HG03097 (cell line): ENCODE measurements around the gene CPZ.
"Not testable (repeated sequence)": the region's sequence is repeated elsewhere in the genome, so short reads cannot be mapped to it uniquely, and the experiment has no call there.

Experiments
- ATAC-seq: cut with Tn5 transposase; IDR thresholded peaks from one replicate; pipeline ENCODE4 v1.9.1; 2021; ENCODE audit not compliant: unreplicated experiment, low FRiP score

Gene CPZ

DNA sequence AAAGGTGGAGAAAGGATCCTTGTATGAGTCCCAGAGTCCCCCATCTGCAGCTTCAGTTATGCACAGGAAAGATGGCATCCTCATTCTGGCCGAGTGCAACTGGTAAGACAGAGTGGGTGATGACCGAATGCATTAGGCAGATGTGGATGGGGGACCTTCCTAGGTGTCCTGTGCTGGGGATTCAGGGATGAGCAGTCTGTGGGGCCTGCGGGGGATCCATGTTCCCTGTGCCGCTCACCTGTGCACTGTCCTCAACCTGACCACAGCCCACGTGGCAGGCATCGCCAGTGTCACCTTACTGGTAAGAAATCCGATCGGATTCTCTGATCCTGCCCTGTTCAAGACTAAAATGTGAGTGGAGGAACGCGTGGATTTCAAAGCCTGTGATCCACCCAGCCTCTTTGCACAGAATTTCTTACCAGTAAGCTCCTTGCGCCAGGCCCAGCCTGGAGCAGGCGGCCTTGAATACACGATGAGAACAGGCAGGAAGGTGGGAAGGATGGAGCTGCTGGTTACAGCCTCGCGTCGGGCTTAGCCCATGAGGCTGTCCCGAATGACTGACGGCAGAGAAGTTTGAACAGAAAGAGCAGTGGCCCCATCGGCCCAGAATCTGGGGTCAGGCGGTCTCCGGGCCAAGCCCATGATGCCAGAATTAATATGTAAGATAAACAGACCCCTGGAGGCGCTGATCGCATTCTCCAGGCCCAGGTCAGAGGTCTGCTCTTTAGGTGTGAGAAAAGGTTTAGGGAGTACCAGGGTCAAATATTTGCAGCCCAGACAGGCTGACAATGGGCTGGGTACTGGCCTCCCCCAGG, 56.5 kb downstream of the CPZ start:
- ATAC-seq = no peak

DNA sequence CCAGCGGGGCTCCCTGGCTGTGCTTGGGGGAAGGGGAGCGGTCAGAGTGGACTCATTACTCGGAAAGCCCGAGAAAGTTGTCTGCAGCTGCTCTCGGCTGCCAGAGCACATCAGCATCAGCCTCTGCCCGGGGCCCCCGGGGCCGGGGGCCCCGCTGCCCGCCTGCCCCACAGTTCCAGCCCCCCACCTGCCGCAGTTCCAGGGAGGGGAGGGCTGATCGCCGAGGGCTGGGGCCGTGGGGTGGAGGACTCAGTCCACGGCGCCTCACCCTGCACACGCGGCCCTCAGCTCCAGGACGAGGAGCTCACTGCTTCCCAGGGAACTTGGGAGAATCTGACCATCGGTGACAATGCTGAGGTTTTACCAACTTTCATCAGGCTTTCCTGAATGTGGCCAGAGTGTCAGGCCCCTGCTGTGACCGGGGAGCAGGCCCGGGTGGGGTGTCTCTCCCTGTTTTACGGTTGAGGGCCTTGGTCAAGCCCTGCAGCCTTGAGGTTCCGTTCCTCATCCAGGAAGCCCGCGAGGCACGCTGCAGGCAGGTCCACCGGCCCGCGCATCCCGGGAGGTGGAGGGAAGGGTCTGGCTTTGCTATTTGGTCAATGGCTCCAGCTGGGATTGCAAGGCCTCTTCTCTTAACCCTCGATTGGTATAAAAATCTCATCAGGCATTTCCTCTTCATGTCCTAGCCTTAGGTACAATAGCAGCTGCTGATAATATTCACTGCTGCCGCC, 57.2 kb downstream of the CPZ start:
- no peak for ATAC-seq

DNA sequence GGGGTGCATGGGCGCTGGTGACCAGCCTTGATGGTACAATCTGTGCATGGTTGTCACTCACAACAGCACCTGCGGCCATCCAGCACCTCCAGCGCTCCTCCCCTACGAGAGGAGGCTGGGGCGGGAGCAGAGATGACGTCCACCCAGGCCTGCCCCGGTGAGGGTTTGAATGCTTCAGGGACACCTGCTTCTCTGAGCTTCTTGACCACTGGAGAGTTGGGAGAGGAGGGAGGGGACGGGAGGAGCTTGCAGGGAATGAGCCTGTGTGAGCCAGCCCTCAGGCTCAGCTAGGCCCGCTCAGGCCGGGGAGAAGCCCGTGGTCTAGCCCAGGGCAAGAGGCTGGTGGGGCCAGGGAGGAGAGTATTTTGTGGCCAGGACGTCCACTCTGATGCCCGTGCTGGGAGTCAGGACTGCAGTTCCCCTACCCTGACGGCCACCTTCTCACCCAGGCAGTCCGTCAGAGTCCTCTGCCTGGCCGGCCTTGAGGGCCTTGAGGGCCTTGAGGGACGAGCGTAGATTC, 59.2 kb downstream of the CPZ start:
- no peak for ATAC-seq

DNA sequence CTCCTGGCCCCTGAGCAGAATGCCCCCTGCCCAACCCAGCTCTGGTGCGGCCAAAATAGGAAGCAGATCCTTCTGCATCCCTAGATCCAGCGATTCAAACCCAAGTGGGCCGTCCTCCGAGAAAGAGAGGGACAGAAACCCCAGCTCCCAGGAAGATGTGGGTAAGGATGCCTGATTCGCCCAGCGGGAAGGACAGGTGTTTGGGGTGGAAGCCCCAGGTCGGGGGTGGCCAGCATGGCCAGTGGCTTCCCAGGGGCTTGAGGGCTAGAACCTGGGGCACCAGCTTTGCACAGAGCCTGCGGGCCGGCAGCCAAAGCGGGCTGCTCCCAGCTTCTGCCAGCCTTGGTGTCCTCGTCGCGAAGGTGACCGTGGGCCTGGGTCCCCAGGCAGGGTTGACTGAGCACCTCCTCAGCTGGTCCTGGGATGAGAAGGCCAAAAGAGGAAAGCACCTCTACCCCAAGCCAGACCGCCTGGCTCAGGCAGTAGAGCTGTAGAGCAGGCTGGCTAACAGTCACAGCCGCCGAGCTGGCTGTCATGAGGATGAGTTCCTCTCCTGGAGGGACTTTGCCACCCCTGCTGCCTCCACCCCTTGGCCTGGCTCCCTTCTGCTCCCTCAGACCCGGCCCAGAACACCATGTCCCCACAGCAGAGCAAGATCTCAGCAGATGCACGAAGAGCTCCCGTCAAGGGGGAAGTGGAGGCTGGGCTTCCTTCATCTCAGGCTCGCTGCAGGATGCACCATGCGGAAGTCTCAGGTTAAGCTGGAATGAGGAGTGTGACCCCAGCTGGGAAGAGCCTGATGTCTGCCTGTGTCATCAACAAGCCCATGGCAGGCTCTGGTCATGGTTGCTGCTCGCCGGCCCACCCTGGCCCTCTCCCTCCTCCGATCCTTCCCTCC, 59.9 kb downstream of the CPZ start:
- no peak for ATAC-seq

DNA sequence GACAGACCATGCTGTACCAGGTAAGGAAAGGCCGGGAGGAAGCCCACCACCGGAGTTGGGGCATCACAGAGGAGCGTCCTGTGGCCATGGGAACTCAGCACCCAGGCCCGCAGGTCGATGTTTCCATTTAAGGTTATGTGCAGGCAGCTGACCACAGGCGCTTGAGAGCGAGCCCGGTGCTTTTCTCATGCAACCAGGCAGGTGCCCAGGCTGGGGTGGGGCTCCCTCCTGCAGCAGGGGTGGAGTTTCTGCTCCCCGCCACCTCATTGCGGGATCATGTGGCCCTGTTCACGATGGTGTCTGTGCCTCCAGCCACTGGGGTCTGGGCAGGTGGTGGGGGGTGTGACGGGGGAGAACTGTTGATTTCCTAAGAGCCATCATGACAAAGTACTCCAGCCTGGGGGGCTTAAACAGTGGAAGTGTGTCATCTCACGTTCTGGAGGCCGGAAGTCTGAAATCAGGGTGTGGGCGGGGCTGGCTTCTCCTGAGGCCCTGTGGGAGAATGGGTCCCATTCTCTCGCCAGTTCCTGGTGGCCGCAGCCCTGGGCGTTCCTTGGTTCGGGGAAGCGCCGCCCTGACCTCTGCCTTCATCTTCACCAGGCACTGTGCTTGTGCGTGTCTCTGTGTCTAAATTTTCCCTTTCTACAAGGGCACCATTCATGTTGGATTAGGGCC, 60.9 kb downstream of the CPZ start:
- no peak for ATAC-seq

DNA sequence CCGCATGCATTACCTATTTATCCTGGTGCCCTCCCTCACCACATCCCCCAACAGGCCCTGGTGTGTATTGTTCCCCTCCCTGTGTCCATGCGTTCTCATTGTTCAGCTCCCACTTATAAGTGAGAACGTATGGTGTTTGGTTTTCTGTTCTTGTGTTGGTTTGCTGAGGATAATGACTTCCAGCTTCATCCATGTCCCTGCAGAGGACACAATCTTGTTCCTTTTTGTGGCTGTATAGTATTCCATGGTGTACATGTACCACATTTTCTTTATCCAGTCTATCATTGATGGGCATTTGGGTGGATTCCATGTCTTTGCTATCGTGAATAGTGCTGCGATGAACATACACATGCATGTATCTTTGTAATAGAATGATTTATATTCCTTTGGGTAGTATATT, 61.6 kb downstream of the CPZ start:
- ATAC-seq = not testable (repeated sequence)

DNA sequence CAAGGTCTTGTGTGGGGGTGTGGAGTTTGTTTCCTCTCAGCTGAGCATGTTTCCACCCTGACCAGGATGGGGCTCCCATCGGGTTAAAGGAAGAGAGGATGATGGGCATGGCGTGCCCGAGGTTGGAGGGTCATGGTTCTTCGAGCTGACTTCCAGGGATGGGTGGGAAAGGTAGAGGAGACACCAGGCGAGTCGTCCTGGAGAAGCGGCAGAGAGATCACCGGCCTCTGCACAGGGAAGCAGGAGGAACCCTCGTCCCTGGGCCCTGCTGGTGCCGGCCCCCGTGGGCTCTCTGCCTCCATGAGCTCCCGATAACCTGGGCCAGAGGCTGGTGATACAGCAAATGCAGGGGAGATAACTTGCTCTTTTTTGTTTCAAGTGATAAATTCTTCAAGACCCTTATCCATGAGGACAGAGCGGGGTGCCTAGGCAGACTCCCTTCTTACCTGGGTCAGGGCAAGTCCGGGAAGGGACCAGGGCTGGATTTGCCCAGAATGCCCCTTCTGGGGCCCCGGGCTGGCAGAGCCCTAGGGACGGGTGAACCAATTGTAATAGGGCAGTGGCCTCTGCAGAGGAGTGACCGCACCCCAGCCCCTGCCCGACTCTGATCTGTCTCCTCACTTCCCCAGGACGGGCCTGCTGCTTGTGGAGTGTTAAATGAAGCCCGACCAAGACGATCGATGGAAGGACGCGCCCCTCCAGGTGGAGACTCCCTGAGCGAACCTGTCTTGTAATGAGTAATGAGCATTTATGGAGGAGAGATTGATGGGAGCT, 63.0 kb downstream of the CPZ start:
- ATAC-seq = no peak

DNA sequence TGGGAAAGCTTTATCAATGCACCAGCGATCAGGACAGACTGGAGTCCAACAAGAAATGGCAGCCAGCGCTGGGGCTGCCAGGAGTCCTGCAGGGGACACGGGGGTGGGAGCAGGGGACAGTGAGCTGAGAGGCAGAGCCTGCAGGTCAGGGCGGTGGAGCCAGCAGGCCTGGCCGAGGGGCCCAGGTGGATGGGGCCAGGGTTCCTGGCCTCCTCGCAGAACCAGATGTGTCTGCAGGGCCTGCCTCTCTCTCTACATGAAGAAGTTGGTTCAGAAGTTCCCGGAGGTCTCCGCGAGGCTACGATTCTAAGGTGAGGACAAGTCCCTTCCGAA, 63.6 kb downstream of the CPZ start:
- ATAC-seq = no peak

DNA sequence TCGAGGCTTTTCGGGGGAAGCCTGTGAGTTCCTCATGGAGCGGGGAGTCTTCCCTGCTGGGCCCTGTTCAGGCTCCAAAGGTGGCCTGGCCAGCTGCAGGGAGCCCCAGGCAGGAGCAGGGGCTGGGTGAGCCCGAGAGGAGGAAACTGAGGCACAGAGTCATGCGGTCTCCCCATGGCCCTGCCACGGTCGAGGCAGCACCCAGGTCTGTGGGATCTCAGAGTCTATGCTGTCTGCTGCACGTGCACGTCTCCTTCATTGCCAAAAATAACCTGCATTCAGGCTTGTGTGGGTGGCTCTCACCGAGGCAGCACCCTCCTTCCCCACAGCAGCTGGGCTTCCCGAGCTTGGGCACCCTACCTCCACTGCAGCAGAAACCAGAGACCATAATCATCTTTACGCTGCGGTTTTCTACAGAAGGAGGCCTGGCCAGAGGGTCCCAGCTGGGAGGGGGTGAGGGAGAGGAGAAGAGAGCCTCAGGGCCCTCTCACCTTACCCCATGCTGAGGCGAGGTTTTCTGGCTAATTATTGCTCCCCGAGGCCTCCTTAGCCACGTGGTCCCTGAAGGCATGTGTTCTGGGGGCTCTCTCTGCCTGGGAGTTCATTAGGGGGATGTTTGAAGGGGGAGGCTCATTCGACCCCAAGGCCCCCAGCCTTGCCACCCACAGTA, 64.3 kb downstream of the CPZ start:
- no peak for ATAC-seq

DNA sequence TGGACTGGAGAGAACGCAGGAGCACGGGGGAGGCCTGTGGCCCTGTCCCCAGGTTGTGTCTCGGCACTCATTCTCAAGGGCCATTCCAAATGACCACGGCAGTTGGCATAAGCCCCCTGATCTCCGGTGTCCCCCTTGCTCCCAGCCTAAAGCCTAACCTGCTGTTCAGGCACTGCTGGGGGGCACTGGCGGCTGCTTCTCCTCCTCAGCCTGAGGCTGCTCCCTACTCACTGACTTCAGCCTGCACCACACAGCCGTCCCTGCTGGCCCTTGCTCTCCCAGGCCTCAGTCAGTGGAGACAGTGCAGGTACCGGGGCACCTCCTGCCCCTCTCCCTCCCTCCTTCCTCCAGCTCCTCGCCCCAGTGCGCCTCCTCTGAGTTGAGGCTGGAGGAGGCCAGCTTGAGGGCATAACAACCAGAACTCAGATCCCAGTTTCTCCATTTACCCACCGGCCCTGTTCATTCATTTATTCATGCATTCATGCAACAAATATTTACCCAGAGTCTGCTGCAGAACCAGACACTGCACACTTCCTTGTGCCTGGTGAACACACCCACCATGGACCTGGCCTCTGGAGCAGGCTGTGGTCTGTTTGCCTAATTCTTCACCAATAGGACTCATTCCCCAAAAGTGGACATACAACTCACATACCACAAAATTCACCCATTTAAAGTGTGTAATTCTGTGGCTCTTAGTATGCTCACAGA, 65.0 kb downstream of the CPZ start:
- ATAC-seq = no peak

DNA sequence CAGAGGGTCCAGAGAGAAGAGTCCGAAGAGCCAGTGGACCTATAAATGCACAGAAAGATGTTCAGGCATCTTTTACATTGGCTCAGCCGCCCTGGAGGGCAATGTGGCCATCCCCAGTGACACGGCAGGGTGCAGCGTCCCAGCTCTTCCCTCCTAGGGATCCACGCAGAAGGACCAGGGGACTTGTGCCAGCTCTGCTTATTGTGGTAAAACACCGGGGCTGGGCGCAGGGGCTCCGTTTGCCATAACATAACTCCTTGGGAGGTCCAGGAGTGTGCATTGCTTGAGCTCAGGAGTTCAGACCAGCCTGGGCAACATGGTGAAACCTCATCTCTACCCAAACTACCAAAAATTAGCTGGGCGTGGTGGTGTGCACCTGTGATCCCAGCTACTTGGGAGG, 70.2 kb downstream of the CPZ start:
- no peak for ATAC-seq

DNA sequence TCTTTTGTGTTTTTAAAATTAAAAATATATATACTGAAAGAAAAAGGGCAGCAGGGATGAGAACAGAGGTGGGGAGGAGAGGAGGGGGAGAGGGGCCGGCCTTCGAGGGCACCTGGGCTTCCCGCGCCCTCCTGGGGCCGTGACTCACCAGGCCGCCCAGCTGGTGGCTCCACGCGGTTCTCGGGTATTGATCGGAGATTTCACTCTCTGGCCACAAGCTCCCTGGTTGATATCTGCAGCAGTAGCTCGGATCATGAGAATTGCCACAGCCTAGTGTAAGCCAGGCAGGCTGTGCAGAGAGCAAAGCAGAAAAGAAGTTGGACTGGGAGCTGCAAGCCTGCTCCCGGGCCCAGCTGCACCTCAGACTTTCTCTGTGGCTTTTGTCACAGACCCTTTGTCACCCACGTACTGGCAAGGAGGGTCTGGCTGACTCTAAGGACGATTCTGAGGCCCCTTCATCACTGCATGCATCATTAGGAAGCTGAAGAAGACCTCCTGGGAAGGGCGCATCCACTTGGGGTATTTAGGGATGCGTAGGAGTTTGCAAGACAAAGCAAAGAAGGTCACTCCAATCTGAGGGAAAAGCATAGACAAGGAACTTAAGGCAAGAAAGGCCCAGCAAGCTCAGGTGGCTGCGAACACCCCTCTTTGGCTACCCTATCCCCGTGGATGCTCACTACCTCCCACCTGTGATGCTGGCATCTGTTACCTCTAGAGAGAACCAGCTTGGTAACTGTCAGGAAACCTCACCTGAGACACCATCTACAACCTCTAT, 71.7 kb downstream of the CPZ start:
- ATAC-seq = no peak

DNA sequence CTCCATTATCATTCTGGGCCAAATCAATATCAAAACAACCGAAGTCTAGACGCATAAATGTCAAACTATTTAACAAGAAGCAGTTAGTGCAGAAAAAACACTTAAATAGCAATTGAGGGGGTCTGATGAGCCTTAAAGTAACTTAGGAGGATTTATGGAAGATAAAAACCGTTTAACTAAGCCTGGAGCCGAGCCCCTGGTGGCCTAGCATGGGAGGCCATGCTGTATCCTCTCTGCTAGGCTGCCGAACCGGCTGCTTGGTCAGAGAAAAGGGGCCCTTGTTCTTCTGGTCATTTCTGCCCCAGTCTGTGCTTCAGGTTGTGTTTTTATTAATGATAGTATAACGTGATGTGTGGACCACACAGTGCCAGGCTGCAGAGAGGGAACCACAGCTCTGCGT, 72.4 kb downstream of the CPZ start:
- no peak for ATAC-seq

DNA sequence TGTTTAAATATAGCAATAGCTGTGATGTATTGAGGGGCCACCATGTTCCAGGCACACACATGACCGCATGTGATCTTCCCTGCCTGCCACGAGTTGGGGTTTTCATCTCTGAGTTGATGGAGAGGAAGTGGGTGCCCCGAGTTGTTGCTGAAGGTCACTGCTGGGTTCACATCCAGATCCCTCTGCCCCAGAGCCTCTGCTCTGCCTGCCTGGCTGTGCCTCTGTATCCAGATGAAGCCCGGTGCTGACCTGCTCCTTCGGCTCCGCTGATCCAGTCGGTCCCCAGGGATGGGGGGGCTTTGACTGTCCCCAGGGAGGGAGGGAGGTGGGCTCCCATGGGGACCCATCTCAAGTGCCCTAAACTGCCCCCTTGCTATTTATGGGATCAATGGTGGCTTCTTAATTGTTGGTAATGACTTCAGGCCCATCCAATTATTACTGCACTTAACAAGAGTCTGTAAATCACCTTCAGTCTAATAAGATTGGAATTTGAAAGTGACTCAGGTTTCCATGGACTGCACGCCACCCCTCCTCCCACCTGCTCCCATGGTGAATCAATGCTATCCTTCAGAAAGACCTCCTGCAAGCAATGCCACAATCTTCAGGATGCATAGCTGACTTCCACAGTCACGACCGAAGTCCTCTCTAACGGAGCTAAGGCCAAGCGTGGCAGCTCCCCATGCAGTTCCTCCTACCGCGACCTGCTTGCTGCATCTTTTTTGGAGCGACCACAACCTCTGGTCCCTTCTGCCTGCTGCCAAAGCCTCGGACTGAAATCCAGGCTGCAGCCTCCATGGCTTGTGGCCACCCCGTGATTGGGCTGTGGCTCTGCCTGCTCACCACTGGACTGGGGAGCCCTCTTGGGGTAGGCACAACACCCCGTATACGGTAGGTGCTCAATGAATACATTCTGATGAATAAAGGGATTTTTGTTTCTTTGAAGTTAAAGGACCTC, 73.1 kb downstream of the CPZ start:
- ATAC-seq = no peak

DNA sequence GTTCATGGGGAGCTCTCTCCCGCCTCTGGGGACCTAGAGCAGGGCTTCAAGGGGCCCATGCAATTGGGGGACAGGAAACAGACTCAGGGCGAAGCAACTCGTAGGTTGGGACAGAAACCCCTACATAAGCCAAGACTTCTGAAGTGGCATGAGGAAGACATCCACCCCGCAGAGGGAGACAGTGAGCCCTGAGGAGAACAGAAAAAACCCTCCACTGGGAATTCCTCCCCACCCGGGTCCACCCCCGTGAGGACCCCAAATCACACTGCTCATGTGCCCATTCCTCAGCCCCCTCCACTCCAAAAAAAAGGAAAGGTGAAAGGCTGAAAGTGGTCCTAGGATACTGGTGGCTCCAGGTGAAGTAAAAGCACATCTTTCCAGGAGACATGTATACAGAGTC, 74.0 kb downstream of the CPZ start:
- ATAC-seq = no peak
